ENCODE data around the gene LRRC45.

- TF ChIP-seq CTCF (IDR thresholded peaks at IDR 0.05), result no peak
- no peak for TF ChIP-seq ZNF512 (CRISPR knock-in tag; IDR thresholded peaks at IDR 0.05; ENCODE audit: borderline replicate concordance)
- TF ChIP-seq MXD4 (CRISPR knock-in tag; IDR thresholded peaks at IDR 0.05; ENCODE audit: borderline replicate concordance), result no peak
- TF ChIP-seq USF1 (CRISPR knock-in tag; IDR thresholded peaks at IDR 0.05), result no peak
- no peak for TF ChIP-seq E2F4 (CRISPR knock-in tag; IDR thresholded peaks at IDR 0.05; ENCODE audit: borderline replicate concordance, low read depth)
- no peak for TF ChIP-seq ZNF532 (CRISPR knock-in tag; IDR thresholded peaks at IDR 0.05; ENCODE audit: borderline replicate concordance)
- no peak for TF ChIP-seq NR1H2 (CRISPR knock-in tag; IDR thresholded peaks at IDR 0.05)
- TF ChIP-seq MAX (CRISPR knock-in tag; IDR thresholded peaks at IDR 0.05), result no peak
- TF ChIP-seq ZBTB21 (CRISPR knock-in tag; IDR thresholded peaks at IDR 0.05; ENCODE audit: borderline replicate concordance), result no peak
- no peak for TF ChIP-seq SMAD3 (CRISPR knock-in tag; IDR thresholded peaks at IDR 0.05; ENCODE audit: borderline replicate concordance)
- TF ChIP-seq ELF4 (CRISPR knock-in tag; IDR thresholded peaks at IDR 0.05; ENCODE audit: low read depth), result no peak
- TF ChIP-seq AFF4 (CRISPR knock-in tag; IDR thresholded peaks at IDR 0.05; ENCODE audit: borderline replicate concordance), result no peak
Observed at GRCh38 chr17:82048571-82048971, 25.5 kb downstream of the LRRC45 start.

Measured in WTC11 (cell line).